NT2/D1 (cell line): ENCODE measurements around the gene SRM.

Source experiments
- SUZ12 ChIP-seq: IDR thresholded peaks from 2 replicates; pipeline ENCODE4 v1.6.1; 2011; ENCODE audit not compliant: insufficient read length, insufficient read depth; ENCODE audit errors: extremely low read depth
- YY1 ChIP-seq: IDR thresholded peaks from 2 replicates; pipeline ENCODE4 v1.6.1; 2011; ENCODE audit not compliant: insufficient read length, insufficient read depth
- ZNF274 ChIP-seq: IDR thresholded peaks from 2 replicates; pipeline ENCODE4 v1.6.1; 2011; ENCODE audit warnings: mild to moderate bottlenecking, low read depth, low read length

GRCh38 chr1:11101347-11101746, 41.5 kb upstream of the SRM start:
- TF ChIP-seq YY1 (no peak), ZNF274 (no peak), SUZ12 (no peak)
